ENCODE results near the gene VEPH1.

DNA sequence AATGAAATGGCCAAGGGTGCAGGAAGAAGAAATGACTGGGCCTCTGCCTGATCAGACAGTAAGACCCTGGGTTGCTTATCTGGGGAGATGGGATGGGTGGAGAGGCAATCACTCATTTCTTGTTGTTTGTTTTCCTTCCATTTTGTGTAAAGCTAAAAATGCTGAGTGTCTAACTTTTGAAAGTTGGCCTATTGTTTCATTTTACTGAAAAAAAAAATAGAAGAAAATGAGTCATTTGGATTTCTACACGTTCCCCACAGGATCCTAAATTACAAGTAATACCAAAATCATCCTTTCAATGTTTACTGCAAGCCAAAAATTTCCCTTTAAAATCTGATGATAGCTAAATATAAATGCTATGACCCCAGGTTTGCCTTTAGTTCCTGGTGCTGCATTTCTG is 36.0 kb downstream of the VEPH1 start:
- TF ChIP-seq, protein P1, sequence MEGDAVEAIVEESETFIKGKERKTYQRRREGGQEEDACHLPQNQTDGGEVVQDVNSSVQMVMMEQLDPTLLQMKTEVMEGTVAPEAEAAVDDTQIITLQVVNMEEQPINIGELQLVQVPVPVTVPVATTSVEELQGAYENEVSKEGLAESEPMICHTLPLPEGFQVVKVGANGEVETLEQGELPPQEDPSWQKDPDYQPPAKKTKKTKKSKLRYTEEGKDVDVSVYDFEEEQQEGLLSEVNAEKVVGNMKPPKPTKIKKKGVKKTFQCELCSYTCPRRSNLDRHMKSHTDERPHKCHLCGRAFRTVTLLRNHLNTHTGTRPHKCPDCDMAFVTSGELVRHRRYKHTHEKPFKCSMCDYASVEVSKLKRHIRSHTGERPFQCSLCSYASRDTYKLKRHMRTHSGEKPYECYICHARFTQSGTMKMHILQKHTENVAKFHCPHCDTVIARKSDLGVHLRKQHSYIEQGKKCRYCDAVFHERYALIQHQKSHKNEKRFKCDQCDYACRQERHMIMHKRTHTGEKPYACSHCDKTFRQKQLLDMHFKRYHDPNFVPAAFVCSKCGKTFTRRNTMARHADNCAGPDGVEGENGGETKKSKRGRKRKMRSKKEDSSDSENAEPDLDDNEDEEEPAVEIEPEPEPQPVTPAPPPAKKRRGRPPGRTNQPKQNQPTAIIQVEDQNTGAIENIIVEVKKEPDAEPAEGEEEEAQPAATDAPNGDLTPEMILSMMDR (IDR thresholded peaks at IDR 0.05) = no peak
- no peak for TF ChIP-seq POLR2AphosphoS5 (IDR thresholded peaks at IDR 0.05; ENCODE audit: insufficient read depth in 1 of 2, low read depth in 1 of 2)
